GM19043 (cell line): ENCODE measurements around the gene KDELR1.
A peak's percentile ranks its signal among the peaks of the same experiment; 100 is the strongest.

Experiments
- ATAC-seq: cut with Tn5 transposase; IDR thresholded peaks from one replicate; pipeline ENCODE4 v1.9.1; 2021; ENCODE audit warnings: low read depth; ENCODE audit not compliant: unreplicated experiment

KDELR1 gene

DNA sequence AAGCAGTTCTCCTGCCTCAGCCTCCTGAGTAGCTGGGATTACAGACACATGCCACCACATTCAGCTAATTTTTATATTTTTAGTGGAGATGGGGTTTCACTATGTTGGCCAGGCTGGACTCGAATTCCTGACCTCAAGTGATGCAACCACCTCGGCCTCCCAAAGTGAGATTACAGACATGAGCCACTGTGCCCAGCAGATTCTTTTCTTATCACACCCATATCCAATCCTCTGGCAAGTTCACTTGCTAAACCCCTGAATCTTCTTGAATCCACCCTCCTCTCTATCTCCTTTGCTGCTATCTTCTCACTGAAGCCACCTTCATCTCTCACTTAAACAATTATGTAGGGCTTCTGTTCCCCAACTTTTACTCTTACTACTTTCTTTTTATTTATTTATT lies 45.2 kb downstream of the KDELR1 start:
- no peak for ATAC-seq

- no peak for ATAC-seq
Observed at GRCh38 chr19:48344892-48345291, 46.5 kb downstream of the KDELR1 start.

- ATAC-seq: no peak
Observed at GRCh38 chr19:48342841-48343540, 48.4 kb downstream of the KDELR1 start.

GRCh38 chr19:48342414-48342738 lies 49.0 kb downstream of the KDELR1 start:
- no peak for ATAC-seq

GRCh38 chr19:48341515-48342413 lies 49.6 kb downstream of the KDELR1 start:
- no peak for ATAC-seq

DNA sequence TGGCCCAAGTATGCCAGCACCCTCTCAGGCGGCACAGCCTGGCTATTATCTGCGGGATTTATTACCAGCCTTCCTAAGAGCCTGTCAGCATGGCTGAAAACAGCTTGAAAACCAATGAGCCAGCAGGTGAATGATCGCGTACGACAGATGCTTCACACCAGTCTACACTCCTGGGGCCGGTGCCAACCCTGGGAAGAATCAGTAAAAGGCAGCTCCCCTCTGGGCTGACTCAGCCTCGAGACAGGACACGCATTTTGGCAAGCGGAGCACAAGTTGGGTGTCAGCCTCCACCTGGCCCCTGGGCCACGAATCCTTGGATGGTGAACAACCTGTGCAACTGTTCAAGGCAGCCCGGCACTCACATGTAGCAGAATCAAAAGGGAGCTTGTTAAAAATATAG lies 50.4 kb downstream of the KDELR1 start:
- ATAC-seq: no peak

GRCh38 chr19:48338802-48339503 lies 52.4 kb downstream of the KDELR1 start:
- no peak for ATAC-seq

DNA sequence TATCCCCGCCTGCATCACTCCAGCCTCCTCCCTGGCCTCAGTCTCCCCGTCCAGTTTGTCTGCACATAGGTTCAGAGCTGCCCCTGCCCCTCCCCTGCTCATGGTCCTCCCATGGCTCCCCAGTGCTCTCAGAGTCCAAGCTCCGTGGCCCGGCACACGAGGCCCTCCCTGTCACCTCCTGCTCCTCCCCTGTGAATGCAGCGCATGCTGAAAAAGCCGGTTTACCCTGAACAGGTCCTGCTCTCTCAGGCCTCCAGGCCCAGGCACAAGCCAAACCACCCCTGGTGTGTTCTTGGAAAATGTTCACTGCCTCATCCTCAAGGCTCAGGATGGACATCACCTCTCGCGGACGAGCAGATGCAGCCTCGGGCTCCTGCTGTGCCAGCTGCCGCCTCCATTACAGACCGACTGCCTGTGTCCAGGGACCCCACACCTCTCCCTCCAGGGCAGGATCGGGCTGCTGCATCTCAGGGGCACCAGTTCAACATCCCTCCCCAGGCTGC lies 53.0 kb downstream of the KDELR1 start:
- no peak for ATAC-seq

DNA sequence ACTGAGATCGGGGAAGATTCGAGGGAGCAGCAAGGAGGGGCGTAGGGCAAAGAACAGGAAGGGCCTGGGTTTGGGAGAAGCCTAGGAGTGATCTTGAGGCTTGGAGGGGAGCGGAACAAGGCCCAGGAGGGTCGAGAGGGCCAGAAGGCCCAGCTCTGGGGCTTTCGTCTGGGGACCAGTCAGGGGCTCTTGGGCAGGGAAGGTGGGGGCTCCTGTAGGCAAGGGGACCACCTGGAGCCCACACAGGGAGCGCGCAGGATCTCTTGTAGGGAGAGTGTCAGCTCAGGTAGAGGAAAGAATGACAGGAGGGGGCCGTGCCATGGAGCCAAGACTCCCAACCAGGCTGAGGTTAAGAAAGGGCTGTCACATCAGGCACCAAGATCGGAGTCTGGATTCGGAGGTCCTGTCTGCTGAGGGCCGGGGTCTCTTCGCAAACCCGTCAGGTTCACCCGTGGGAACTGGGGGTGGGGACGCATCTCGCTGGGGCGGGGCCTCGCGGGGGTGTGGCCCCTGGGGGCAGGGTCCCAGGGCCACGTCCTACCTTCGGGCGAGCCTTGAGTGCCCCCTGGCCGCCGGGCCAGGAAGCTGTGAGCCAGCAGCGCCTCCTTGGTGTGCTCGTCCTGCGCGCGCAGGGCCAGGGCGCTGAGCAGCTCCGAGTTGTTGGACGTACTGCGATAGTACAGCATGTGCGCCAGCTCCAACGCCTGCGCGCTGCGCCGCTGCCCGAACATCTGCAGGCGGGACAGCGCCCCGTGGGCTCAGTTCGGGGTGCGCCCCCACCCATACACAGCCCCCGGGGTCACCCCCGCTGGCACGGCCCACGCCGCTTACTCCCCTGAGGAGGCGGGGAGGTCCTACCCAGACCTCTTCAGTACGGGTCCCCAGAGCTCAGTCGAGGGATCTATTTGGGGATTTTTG lies 57.6 kb downstream of the KDELR1 start:
- peak; percentile 52 for ATAC-seq

- ATAC-seq: peak; percentile 46
Observed at GRCh38 chr19:48332662-48333466, 58.5 kb downstream of the KDELR1 start.
